Measurements from ENCODE around the gene HSPG2. TPM values are rescaled to one million over a fixed set of nuclear protein-coding genes. Genes with fewer than 3 reads are reported as not detected.

Gene HSPG2
- total and polyA plus RNA-seq, 9 of the 15 experiments (the other 6 are each of a cell fraction or from before 2014, with no cell fraction given) = 0.14 to 160 (median 15.7) TPM

- no peak for TF ChIP-seq ZNF134 (CRISPR knock-in tag; conservative IDR thresholded peaks at IDR 0.05)
- TF ChIP-seq, protein P1, sequence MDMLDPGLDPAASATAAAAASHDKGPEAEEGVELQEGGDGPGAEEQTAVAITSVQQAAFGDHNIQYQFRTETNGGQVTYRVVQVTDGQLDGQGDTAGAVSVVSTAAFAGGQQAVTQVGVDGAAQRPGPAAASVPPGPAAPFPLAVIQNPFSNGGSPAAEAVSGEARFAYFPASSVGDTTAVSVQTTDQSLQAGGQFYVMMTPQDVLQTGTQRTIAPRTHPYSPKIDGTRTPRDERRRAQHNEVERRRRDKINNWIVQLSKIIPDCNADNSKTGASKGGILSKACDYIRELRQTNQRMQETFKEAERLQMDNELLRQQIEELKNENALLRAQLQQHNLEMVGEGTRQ (CRISPR knock-in tag; IDR thresholded peaks at IDR 0.05) = no peak
- TF ChIP-seq, protein P2, sequence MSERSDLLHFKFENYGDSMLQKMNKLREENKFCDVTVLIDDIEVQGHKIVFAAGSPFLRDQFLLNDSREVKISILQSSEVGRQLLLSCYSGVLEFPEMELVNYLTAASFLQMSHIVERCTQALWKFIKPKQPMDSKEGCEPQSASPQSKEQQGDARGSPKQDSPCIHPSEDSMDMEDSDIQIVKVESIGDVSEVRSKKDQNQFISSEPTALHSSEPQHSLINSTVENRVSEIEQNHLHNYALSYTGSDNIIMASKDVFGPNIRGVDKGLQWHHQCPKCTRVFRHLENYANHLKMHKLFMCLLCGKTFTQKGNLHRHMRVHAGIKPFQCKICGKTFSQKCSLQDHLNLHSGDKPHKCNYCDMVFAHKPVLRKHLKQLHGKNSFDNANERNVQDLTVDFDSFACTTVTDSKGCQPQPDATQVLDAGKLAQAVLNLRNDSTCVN (CRISPR knock-in tag; IDR thresholded peaks at IDR 0.05) = no peak
- 0 out of 2 replicates have a peak, but pooled peaks have one; percentile 49 for TF ChIP-seq LCOR (CRISPR knock-in tag; IDR thresholded peaks at IDR 0.05)
- no peak for TF ChIP-seq ZFP30 (CRISPR knock-in tag; IDR thresholded peaks at IDR 0.05; ENCODE audit: borderline replicate concordance)
- TF ChIP-seq ZNF407 (IDR thresholded peaks at IDR 0.05; ENCODE audit: low read depth) = no peak
- TF ChIP-seq ZNF212 (CRISPR knock-in tag; IDR thresholded peaks at IDR 0.05) = no peak
- peak; percentile 77 for TF ChIP-seq LEF1 (IDR thresholded peaks at IDR 0.05)
- TF ChIP-seq ZNF551 (CRISPR knock-in tag; IDR thresholded peaks at IDR 0.05) = no peak
- no peak for TF ChIP-seq CHD2 (IDR thresholded peaks at IDR 0.05; ENCODE audit: low read depth, low read length)
- TF ChIP-seq, protein P3, sequence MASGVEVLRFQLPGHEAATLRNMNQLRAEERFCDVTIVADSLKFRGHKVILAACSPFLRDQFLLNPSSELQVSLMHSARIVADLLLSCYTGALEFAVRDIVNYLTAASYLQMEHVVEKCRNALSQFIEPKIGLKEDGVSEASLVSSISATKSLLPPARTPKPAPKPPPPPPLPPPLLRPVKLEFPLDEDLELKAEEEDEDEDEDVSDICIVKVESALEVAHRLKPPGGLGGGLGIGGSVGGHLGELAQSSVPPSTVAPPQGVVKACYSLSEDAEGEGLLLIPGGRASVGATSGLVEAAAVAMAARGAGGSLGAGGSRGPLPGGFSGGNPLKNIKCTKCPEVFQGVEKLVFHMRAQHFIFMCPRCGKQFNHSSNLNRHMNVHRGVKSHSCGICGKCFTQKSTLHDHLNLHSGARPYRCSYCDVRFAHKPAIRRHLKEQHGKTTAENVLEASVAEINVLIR (CRISPR knock-in tag; IDR thresholded peaks at IDR 0.05) = no peak
- no peak; the same call in 1 of the 2 replicates for TF ChIP-seq GABPA (tag; conservative IDR thresholded peaks at IDR 0.05; ENCODE audit: low read depth)
- no peak for TF ChIP-seq ZNF280A (IDR thresholded peaks at IDR 0.05; ENCODE audit: low read depth, partially characterized antibody)
- TF ChIP-seq FIP1L1 (IDR thresholded peaks at IDR 0.05; ENCODE audit: low read depth, low read length, poor library complexity, severe bottlenecking) = no peak
- no peak for TF ChIP-seq CAMTA2 (CRISPR knock-in tag; conservative IDR thresholded peaks at IDR 0.05)
These were observed 20.5 kb downstream of the HSPG2 start (continued) for GRCh38 chr1:21916447-21917238.
